Bone marrow (tissue), 2 donors: ENCODE measurements around the gene MIB2.
"Not testable (repeated sequence)": the region's sequence is repeated elsewhere in the genome, so short reads cannot be mapped to it uniquely, and the experiment has no call there.

Experiments used
- DNase-seq, 2 donors: peaks; one replicate each; lab custom pipeline; 2025; lab: John Stamatoyannopoulos, UW

The MIB2 gene

DNA sequence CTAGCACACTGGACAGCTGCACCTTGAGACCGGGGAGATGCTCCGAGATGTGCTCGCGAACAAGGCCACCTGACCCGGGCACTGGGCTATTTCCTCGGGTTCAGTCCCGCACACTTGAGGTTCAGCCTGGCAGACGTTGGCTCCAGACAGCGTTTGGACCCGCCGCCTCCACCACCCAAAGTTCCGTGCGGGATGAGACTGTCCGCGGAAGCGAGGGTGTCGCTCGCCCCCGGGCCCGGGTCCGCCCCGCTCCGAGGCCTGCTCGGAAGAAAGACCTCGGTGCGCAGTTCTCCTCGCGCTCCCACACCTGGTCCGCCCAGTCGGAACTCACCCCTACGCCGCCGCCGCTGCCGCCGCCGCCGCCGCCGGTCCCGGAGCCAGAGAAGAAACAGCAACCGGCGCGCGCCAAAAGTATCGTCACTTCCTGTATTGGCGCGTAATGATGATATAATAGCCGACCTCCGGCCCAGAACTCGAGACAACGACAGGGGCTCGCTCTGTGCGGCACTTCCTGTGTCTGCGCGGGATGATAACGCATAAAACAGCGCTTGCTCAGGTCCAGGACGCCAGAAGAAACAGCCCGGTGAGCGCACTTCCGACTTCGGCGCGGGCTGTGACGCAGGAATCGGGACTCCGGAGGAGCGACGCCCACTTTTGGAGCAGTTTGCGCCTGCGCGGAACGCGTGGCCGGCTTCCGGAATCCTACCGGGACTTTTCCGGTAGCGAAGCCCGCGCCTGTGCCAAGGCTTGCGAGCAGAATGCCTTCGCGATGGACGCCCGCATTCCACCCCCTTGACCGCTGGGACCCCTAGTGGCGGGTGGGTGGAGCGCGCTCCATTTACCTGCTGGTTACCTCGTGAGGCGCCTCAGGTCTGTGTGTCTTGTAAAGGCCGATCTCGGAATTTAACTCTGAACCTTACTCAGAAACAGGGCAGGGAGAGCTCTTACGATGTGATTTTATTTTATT, 43.6 kb downstream of the MIB2 start, which contains the start of gene CDK11B:
Gene CDK11B (minus strand): TSS at position 422 of the 967 bp plus-strand sequence. CDS start 1,519 bp downstream, outside the sequence.
- peak; percentile 76 to 86 for DNase-seq

DNA sequence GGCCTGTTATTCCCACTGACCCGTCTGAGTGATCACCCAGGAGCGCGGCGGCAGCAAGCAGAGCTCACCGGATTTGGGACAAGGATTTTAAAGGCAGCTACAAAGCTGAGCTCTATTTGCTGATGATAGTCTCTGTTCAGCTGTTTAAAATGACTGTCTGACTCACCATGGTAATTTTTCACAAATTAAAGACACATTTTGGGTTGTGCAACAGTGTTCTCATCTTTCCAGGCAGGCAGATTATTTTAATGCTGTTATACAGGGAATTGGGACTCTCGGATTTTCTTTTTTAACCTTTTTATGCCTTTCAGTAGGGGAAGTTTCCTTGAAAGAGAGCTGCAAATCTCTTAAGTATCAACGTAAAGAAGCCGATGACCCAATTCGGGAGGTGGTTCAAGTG, 47.1 kb downstream of the MIB2 start:
- not testable (repeated sequence) for DNase-seq

DNA sequence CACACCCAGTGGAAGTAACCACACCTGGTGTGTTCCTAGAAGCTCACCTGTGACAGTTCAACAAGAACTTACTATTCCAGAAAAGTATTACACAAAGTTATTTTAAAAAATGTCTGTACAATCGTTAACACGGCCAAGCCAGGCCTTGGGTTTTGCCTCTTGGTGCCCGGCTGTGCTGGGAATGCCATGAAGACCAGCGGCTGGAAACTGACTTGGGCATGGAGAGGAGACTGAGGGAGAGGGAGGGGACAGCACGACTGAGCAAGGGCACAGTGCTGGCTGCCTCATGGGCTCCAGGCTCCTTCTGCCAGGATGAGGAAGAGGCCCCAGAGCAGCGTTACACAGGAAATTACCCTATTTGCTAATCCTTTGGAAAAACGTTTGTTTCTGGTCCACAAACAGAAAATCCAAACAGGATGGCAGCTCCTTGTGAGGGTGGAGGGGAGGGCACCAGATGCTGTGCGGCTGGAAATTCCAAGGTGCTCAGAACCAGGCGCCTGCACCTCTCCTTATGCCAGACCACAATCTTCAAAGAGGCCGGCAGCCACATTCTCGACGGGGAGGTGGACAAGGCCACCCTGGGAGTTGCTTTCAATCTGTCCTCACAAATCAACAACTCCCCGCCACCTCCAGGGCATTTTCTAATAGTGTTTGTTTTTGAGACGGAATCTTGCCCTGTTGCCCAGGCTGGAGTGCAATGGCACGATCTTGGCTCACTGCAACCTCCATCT, 47.7 kb downstream of the MIB2 start:
- DNase-seq = not testable (repeated sequence)

DNA sequence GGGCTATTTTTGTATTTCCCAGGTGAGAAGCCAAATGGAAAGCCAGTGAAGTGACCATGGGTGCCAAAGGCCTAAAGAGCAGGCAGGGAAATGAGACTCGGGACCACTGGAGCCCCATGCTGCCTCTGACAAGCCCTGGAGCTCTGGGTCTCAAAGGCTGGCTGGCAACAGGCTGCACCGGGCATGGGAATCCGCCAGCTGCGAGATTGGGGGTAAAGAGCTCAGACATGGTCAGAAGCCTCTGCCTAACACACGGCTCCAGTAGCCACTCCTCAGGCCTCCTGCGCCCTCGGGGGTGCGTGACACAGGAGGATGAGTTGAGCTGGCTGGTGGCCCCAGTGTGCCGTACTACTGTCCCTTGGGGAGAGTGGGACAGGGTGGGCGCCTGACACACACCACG, 49.0 kb downstream of the MIB2 start:
- not testable (repeated sequence) for DNase-seq

DNA sequence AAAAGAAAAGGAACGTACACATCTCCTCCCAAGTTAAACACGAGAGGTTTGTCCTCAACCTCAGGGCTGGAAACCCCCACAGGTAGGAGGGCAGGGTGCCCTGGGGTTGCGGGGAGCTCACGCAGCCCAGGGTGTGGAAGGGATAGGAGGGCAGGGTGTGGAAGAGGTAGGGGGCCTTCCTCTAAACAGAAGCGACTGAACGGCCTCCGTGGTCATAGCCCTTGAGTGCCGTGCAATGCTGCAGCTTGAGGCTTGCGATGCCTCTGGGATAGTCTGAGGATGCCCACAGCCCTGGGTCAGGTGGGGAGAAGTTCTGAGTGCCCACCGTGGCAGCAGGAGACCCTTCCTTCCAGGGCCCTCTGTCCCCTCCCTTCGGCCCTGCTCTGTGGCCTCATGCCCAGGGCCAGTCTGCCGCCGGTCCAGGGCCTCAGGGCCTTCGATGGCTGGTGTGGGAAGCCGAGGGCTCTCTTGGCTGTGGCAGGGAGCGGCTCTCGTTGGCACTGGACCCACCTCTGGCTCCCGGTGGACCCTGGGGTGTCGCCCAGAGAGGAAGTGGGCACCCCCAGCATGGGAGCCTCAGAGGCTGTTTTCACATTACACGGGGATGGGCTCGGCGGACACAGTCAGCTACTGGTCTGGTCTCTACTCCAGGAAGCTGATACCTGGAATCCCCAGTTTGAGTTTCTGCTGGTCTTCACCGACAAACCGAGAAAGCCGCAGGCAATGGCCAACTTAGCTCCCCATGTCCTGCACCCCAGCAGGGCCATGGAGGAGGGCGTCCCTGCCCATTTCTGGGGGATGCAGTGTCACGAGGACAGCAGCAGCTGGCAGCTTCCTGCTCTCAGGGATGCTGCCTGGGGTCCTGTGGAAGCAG, 49.9 kb downstream of the MIB2 start:
- DNase-seq = no peak

DNA sequence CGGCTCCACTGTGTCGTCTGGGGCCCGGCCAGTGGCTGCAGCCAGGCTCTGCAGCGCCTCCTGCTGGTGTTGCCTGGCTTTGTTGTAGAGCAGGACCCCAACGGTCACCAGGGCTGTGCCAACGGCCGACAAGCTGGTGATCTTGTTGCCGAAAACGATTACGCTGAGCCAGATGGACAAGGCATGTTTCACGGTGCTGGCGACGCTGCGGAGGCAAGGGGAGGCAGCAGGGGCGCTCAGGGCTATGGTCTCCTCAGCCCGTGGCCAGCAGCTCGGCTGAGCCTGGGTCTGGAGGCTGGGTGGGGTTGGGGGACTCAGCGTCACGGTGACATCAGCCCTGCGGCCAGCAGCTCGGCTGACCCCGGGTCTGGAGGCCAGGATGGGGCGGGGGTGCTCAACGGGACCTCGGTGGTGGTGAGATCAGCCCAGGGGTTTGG, 50.5 kb downstream of the MIB2 start:
- DNase-seq = no peak

DNA sequence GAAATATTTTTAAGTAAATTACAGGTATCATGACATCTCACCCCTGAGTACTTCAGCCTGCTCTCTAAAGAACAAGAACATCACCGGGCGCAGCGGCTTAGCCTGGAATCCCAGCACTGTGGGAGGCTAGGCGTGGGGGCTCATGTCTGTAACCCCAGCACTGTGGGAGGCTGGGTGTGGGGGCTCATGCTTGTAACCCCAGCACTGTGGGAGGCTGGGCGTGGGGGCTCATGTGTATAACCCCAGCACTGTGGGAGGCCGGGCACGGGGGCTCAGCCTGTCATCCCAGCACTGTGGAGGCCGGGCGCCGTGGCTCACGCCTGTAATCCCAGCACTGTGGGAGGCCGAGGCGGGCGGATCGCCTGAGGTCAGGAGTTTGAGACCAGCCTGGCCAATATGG, 51.2 kb downstream of the MIB2 start:
- DNase-seq = no peak

DNA sequence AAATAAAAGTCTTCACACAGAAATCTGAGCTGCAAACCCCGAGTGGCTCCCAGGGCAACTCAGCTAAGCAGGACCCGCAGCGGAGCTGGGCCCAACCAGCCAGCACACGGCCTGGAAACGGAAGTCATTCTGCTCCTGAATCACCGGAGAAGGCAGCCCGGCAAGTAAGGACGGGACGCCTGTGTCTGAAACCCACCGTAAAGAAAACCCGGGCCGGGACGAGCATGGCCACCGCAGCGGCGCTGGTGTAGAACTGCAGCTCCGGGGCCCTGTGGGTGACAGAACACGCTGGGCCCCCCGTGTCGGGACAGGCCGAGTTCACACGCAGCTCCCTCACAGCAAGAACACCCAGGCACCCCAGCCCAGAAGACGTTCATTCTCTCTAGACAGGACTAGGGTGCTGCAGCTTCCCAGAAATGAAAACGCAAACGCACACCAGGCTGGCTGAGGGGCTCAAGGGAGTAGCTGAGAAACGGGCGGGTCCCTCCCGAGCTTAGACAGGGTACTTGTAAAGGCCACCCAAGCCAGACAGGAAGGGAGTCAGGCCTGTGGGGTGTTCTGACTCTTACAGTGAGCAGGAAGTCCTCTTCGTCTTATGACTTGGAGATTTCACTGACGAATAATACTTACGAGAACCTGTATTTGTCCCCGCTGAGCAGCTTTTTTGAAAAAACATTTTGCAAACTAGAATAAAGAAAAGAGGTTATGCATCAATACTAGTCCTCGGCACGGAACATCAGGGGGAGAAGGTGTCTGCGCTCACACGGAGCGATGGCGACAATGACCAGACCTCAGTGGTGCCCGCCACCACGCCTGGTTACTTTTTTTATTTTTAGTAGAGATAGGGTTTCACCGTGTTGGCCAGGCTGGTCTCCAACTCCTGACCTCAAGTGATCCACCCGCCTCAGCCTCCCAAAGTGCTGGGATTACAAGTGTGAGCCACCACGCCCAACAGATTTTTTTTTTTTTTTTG, 54.5 kb downstream of the MIB2 start:
- DNase-seq = no peak

DNA sequence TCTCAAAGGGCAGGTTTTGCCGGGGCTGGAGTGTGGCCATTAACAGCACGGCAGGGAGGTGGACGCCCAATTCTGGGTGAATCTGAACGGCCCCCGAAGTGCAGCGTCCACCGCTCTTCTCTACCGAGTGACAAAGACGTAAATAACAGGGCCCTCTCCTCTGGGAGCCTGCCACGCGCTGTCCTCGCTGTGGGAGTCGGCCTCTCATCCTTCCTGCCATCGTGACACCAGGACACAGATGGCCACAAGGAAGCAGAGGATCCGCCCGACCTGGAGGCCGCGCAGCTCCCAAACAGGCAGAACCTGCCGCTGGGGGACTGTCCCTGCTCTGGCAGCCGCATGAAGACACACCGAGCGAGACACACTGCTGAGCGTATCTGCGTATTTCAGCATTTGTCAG, 55.6 kb downstream of the MIB2 start:
- no peak for DNase-seq

DNA sequence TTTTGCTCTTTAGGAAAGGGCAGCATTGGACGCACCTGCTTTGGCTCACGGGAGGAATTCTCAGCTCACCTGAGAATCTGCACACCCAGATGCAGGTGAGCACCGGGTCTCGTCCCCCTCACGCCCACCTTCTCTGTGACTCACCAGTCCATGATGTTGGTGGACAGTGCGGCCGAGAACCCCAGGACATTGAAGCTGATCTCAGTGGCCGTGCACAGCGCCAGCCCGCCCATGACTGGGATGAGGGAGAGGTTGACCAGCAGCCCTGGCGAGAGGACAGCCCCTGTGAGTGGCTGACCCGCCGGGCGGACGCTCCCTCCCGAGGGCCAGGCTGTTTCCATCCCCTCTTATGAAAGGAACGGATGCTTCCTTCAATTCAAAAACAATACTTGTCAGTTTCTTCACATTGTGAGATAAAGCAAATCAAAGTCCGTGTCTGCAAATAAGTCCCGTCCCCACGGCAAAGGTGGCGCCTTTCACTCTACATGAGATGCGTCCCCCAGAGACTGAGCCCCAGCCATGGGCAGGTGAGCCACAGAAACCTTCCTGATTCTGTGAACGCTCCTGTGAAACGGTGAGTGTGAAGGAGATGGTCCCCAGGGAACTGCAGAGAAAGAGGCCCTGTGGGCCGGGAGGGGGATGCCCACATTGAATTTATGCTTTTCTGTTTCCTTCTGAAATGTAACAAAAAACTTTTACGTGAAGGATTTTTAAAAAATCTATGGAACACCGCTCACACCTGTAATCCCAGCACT, 56.2 kb downstream of the MIB2 start:
- no peak for DNase-seq

DNA sequence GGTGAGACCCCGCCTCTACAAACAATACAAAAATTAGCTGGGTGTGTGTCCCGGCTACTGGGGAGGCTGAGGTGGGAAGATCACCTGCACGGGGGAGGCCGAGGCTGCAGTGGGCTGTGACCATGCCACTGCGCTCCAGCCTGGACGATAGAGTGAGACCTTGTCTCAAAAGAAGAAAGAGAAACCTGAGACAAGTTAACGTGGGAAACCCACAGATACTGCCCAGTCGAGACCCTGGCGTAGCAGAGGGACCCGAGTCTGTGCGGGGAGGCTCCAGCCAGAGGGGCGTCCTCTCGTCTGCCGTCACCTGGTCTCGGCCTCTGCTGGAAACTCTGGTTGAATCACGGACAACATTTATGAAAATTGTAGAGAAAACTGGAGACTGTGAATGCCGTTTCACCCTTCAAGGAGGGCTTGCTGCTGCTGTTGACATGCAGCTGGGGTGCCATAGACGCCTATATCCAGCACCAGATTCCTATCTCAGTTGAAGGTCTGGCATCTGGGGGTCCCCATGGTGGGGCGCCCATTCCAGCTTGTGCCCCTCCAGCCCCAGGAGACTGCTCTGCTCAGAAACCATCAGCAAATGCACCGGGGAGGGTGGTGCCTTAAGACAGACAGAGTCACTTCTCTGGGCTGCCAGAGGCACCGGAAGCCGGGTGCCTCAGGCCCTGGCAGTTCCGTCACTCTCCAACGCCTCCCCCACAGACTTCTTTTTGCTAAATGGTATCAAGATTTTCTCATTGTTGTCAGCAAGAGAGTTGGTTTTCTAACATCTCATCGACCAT, 57.1 kb downstream of the MIB2 start:
- DNase-seq = no peak

DNA sequence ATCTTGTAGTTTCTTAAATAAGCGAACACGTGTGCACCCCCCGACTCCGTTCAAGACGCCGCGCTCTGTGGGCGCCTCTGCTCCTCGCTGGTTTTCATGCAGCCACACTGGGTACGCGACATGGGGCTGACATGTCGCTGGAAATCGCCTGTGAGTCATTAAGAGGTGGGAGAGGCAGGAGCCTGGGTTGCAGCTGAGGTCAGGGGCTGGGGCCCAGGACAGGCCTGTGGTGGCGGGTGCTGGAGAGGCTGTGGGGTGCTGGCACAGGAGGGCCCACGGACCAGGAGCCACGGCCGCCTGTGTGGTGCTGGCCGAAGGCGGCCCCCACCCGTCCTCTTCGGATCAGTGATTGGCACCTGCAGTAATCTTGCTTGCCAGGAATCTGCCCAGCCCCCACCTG, 59.5 kb downstream of the MIB2 start:
- DNase-seq = not testable (repeated sequence)

DNA sequence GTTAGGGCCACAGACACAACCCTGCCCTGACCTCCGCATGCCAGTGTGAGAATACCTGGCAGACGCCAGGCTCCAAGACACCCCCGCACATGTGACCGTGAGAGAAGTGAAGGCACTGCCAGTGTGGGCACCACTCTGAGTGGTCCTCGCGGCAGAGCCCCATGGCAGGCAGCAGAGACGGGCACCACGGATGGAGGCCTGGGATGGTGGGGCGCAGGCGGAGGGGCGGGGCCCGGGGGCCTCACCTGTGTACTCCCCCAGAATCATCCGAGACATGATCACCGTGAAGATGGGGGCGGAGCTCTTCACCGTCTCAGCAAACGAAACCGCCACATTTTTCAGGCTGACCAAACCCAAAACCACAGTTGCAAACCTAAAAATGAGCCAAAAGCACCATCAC, 59.9 kb downstream of the MIB2 start:
- DNase-seq = not testable (repeated sequence)

DNA sequence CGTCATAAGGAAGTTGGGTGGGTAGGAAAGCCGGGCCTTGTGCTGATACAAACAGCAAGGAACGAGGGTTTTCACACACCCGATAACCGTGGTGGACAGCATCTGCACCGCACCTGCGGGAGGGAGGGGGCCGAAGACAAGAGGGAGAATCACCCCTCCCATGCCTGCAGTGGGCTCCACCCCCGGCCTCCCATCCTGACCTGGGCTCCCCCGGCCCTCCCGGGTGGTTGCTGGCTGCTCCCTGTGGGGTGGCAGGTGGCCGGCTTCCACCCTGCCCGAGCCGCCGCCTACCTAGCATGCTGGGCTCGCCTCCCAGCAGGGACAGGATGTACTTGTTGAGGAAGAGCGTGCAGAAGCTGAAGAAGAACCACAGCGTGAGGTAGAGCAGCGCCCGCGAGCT, 60.8 kb downstream of the MIB2 start:
- DNase-seq = not testable (repeated sequence)

DNA sequence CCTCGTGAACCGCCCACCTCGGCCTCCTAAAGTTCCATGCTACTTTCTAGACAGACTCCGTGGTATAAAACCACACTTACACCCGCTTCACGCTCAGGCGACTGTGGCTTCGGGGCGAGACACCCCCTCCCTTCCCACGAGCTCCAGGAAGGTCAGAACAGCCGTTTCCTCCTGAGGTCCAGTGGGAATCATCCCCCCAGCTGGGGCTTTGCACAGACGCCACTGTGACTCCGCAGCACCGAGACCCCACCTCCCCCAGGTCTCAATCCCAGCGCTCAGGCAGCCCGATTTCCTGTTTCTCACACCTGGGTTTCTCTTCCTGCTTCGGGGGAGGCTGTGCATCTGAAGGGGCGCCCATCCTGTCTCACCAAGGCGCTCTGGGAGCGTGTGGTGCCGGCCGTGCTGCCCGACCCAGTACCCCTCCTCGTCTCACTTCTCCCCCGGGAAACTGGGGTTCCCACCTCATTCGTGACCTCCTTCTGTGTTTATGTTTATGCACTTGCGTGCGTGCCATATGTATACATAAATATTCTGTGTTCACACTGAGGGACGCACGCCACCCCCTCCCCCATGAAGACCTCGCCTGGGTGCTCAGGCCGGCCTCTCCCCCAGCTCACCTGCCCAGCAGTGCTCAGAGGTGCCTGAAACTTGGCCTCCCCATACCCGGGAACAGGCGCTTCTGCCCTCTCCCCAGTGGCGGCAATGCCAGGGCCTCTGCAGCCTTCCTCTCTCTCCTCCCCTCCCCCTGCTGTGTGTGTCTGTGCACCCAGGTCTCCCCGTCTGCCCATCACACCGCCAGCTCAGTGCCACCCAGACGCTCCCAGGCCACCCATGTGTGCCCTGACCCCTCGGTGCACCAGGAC, 62.6 kb downstream of the MIB2 start:
- DNase-seq = peak in 1 of 2 donors; percentile 3

DNA sequence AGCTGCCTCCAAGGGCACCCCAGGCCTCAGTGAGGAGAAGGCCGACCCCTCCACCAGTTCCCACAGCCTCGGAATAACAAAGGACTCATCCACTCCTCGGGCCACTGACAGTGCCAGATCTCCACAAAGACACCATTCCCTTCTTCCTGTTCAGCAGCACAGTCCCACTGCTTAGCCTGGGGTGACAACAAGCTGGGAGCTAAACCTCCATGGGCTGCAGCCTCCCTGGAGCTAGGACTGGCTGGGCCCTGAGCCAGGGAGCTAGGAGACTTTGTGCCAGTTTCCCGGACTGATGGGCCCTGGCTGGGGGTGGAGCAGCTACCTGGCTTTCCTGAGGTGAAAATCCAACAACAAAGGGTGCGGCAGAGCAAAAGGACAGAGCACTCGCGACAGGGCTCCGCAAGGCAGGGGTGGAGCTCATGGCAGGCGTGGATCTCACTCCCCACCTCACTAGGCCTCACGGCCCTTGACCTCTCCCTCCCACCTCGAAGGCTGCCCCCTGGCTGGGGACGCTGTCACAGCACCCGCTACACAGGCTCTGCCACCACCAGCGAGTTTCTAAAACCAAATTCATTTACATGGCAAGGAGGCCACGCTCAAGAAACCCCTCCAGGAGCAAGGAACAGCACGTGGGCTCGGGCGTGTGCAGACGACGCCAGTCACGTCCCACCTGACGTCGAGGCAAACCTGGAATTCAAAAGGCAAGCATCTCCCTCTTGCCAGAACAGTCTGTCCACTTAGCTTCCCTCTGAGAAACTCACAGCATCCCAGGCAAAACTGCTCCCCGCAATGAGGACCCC, 63.5 kb downstream of the MIB2 start:
- no peak for DNase-seq
